ENCODE measurements around the gene ALKAL2. TPM values are rescaled to one million over a fixed set of nuclear protein-coding genes. Genes with fewer than 3 reads are reported as not detected.

ALKAL2 gene
- total RNA-seq, 1 experiment from 2014 or later = 3.5 TPM

GRCh38 chr2:270861-271260 lies 17.0 kb downstream of the ALKAL2 start (continued):
- no peak for TF ChIP-seq NFATC4 (CRISPR knock-in tag; IDR thresholded peaks at IDR 0.05)
- no peak for TF ChIP-seq FOXJ3 (CRISPR knock-in tag; IDR thresholded peaks at IDR 0.05; ENCODE audit: borderline replicate concordance)
- no peak for TF ChIP-seq ESRRA (CRISPR knock-in tag; IDR thresholded peaks at IDR 0.05; ENCODE audit: borderline replicate concordance)
- no peak for TF ChIP-seq ZMAT4 (CRISPR knock-in tag; IDR thresholded peaks at IDR 0.05)
- TF ChIP-seq ZNF138 (CRISPR knock-in tag; conservative IDR thresholded peaks at IDR 0.05) = no peak

DNA sequence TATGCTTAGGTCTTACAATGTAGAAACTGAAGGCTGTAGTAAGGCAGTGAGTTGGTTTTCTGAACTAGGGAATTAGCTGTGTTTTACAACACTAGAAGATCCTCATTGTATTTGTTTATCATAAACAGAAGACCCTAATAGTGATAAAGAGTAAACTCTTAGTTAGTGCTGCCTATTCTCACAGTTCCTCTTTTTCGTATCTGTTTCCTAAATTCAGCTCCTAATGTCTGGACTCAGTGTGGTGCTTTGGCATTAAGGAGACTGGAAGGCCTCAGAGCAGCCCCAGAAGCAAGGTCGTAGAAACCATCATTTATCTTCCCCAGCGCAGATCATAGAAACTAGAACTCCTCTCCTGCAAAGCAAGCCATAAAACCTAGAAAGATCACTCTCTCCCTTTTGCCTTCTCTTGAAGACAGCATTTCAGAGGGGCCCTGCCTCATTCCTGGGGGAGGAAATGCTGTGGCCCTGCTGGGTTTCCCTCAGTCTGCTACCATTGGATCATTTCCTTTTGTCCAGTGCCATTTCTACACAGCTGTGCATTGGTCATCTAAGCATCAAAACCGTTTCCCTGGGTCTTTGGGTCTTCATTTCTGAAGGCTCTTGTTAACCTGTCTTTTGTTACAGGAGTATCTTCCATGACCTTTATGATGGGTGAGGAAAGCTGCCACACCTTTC lies 18.4 kb downstream of the ALKAL2 start:
- Mint-ChIP-seq H3K27ac (no peak overlapping the region; the same call in 1 of the 2 replicates), H3K36me3 (peaks cover 8% of the 10 kb centered on the region), H3K27me3 (ENCODE audit: low read depth) (no peaks in the 10 kb centered on the region), H3K9me3 (no peaks in the 10 kb centered on the region), H3K4me3 (no peak overlapping the region), H3K4me1 (peaks cover 42% of the 10 kb centered on the region)
- ChIA-PET POLR2A (interaction anchor here (1.2 kb wide), 1 partner anchor 17 kb away, joined by 3 read pairs; no protein-coding TSS in a partner anchor), CTCF (no interaction called here)
- TF ChIP-seq ZNF232 (CRISPR knock-in tag; IDR thresholded peaks at IDR 0.05) (no peak), JUN (CRISPR knock-in tag; IDR thresholded peaks at IDR 0.05) (no peak), ESRRA (CRISPR knock-in tag; IDR thresholded peaks at IDR 0.05; ENCODE audit: borderline replicate concordance) (no peak), NR1H2 (CRISPR knock-in tag; IDR thresholded peaks at IDR 0.05) (no peak)
- ATAC-seq = no peak
- DNase-seq (ENCODE audit: low spot score) = no peak

GRCh38 chr2:268323-268722 lies 19.6 kb downstream of the ALKAL2 start:
- H3K27ac Mint-ChIP-seq = no peak overlapping the region
- CTCF ChIA-PET = interaction anchor here (1.2 kb wide), 1 partner anchor 34 kb away, joined by 3 read pairs; no protein-coding TSS in a partner anchor
- H3K27me3 Mint-ChIP-seq (ENCODE audit: low read depth) = peaks cover 4% of the 10 kb centered on the region
- peaks cover 8% of the 10 kb centered on the region for H3K36me3 Mint-ChIP-seq
- H3K4me1 Mint-ChIP-seq = peaks cover 42% of the 10 kb centered on the region
- H3K4me3 Mint-ChIP-seq = no peak overlapping the region
- DNase-seq (ENCODE audit: low spot score) (no peak), ATAC-seq (no peak)
- no peaks in the 10 kb centered on the region for H3K9me3 Mint-ChIP-seq
- POLR2A ChIA-PET = no interaction called here
- TF ChIP-seq NFYB (CRISPR knock-in tag; conservative IDR thresholded peaks at IDR 0.05; ENCODE audit: low read depth) = no peak
- no peak for TF ChIP-seq CBFB (CRISPR knock-in tag; IDR thresholded peaks at IDR 0.05; ENCODE audit: low read depth)
- TF ChIP-seq JAZF1 (CRISPR knock-in tag; IDR thresholded peaks at IDR 0.05) = no peak
- TF ChIP-seq OVOL2 (CRISPR knock-in tag; IDR thresholded peaks at IDR 0.05; ENCODE audit: borderline replicate concordance) = no peak
- TF ChIP-seq, protein P1, sequence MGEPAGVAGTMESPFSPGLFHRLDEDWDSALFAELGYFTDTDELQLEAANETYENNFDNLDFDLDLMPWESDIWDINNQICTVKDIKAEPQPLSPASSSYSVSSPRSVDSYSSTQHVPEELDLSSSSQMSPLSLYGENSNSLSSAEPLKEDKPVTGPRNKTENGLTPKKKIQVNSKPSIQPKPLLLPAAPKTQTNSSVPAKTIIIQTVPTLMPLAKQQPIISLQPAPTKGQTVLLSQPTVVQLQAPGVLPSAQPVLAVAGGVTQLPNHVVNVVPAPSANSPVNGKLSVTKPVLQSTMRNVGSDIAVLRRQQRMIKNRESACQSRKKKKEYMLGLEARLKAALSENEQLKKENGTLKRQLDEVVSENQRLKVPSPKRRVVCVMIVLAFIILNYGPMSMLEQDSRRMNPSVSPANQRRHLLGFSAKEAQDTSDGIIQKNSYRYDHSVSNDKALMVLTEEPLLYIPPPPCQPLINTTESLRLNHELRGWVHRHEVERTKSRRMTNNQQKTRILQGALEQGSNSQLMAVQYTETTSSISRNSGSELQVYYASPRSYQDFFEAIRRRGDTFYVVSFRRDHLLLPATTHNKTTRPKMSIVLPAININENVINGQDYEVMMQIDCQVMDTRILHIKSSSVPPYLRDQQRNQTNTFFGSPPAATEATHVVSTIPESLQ (CRISPR knock-in tag; IDR thresholded peaks at IDR 0.05) = no peak
- TF ChIP-seq SMAD3 (CRISPR knock-in tag; IDR thresholded peaks at IDR 0.05; ENCODE audit: borderline replicate concordance) = no peak
- TF ChIP-seq, protein P2, sequence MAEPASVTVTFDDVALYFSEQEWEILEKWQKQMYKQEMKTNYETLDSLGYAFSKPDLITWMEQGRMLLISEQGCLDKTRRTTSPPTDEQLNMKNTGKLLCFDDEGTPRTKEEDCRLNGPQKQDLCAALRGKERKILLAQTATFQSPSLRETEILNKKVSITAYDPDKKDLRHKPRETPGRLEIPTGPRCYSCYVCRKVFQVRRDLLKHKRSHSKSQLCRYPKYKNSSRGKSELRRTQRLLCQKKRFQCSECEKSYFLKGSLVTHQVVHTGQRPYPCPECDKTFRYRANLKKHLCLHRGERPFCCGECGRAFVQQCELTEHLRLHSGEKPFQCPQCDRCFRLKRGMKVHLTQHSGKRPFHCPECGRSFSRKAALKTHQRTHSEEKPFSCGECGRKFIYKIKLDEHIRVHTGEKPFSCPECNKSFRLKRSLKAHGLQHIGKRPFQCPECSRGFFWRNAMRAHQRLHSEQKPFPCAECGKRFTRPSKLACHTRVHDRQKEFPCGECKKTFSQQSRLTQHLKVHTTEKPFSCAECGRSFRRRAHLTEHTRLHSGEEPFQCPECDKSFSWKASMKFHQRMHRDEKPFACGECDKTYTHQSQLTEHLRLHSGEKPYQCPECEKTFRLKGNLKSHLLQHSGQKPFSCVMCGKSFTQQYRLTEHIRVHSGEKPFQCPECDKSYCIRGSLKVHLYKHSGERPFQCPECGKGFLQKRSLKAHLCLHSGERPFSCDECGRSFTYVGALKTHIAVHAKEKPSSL (CRISPR knock-in tag; conservative IDR thresholded peaks at IDR 0.05) = no peak
- TF ChIP-seq, protein P3, sequence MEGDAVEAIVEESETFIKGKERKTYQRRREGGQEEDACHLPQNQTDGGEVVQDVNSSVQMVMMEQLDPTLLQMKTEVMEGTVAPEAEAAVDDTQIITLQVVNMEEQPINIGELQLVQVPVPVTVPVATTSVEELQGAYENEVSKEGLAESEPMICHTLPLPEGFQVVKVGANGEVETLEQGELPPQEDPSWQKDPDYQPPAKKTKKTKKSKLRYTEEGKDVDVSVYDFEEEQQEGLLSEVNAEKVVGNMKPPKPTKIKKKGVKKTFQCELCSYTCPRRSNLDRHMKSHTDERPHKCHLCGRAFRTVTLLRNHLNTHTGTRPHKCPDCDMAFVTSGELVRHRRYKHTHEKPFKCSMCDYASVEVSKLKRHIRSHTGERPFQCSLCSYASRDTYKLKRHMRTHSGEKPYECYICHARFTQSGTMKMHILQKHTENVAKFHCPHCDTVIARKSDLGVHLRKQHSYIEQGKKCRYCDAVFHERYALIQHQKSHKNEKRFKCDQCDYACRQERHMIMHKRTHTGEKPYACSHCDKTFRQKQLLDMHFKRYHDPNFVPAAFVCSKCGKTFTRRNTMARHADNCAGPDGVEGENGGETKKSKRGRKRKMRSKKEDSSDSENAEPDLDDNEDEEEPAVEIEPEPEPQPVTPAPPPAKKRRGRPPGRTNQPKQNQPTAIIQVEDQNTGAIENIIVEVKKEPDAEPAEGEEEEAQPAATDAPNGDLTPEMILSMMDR (IDR thresholded peaks at IDR 0.05) = no peak
- TF ChIP-seq RORB (CRISPR knock-in tag; IDR thresholded peaks at IDR 0.05) = no peak
- no peak for TF ChIP-seq CREM (CRISPR knock-in tag; IDR thresholded peaks at IDR 0.05)
- no peak for TF ChIP-seq CREB1 (CRISPR knock-in tag; IDR thresholded peaks at IDR 0.05)
- TF ChIP-seq, protein P4, sequence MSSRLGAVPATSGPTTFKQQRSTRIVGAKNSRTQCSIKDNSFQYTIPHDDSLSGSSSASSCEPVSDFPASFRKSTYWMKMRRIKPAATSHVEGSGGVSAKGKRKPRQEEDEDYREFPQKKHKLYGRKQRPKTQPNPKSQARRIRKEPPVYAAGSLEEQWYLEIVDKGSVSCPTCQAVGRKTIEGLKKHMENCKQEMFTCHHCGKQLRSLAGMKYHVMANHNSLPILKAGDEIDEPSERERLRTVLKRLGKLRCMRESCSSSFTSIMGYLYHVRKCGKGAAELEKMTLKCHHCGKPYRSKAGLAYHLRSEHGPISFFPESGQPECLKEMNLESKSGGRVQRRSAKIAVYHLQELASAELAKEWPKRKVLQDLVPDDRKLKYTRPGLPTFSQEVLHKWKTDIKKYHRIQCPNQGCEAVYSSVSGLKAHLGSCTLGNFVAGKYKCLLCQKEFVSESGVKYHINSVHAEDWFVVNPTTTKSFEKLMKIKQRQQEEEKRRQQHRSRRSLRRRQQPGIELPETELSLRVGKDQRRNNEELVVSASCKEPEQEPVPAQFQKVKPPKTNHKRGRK (CRISPR knock-in tag; IDR thresholded peaks at IDR 0.05; ENCODE audit: borderline replicate concordance) = no peak
- TF ChIP-seq IRF2 (CRISPR knock-in tag; IDR thresholded peaks at IDR 0.05; ENCODE audit: borderline replicate concordance, low read depth) = no peak
- no peak for TF ChIP-seq ZNF232 (CRISPR knock-in tag; IDR thresholded peaks at IDR 0.05)
- no peak for TF ChIP-seq GRHL2 (CRISPR knock-in tag; IDR thresholded peaks at IDR 0.05; ENCODE audit: insufficient replicate concordance, severe bottlenecking)
- no peak for TF ChIP-seq ELF4 (CRISPR knock-in tag; IDR thresholded peaks at IDR 0.05; ENCODE audit: low read depth)
